GM21526 (cell line): Measurements from ENCODE around the gene MOAP1.
"Not testable (repeated sequence)": the region's sequence is repeated elsewhere in the genome, so short reads cannot be mapped to it uniquely, and the experiment has no call there.

Source experiments
- ATAC-seq: cut with Tn5 transposase; IDR thresholded peaks from one replicate; pipeline ENCODE4 v1.9.1; 2021; ENCODE audit warnings: moderate library complexity; ENCODE audit not compliant: unreplicated experiment, low FRiP score

MOAP1 gene

DNA sequence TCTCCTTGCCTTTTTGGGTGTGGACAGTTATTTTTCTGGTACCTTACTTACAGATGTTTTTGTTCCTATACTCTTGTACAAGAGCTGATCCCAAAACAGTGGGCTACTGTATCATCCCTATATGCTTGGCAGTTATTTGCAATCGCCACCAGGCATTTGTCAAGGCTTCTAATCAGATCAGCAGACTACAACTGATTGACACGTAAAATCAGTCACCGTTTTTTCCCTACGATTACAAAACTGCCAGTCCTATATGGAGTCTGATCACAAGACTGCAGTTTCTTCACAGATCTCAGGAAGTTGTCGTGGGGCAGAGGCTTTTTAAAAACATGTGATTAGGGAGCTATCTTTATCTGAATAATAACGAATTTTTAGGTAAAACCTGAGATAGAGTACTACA, 1.8 kb upstream of the MOAP1 start:
- ATAC-seq = no peak

- peak; percentile 6 for ATAC-seq
These were observed 638 bp upstream of the MOAP1 start for GRCh38 chr14:93185349-93185720.

GRCh38 chr14:93183596-93184317, 940 bp downstream of the MOAP1 start:
- ATAC-seq = no peak

GRCh38 chr14:93175492-93175891, 9.2 kb downstream of the MOAP1 start:
- ATAC-seq = no peak

DNA sequence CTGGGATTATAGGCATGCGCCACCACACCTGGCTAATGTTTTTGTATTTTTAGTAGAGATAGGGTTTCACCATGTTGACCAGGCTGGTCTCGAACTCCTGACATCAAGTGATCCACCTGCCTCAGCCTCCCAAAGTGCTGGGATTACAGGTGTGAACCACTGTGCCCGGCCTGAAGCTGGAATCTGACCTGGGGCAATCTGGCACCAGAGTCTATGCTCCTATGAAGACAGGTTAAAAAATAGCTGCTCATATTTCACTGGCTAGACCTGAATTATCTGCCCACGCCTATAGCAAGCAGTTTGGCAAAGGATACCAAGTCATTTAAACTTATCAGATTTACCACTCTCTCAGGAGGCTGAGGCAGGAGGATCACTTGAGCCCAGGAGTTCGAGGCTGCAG, 10.0 kb downstream of the MOAP1 start:
- not testable (repeated sequence) for ATAC-seq

GRCh38 chr14:93173943-93174395, 10.7 kb downstream of the MOAP1 start:
- no peak for ATAC-seq

DNA sequence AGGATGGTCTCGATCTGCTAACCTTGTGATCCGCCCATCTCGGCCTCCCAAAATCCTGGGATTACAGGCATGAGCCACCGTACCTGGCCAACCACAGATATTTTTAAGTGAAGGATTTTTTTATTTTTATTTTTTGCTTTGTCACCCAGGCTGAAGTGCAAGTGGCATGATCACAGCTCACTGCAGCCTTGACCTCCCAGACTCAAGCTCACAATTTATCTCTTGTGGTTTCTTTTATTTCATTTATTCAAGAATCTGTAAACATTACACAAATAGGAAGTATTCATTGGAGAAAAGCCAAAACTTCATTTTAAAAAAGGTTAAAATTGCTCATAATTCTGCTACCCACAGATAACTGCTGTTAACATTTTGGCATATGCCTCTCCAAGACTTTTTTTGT, 13.3 kb downstream of the MOAP1 start:
- no peak for ATAC-seq

GRCh38 chr14:93170141-93170540, 14.6 kb downstream of the MOAP1 start:
- not testable (repeated sequence) for ATAC-seq

GRCh38 chr14:93169619-93170018, 15.1 kb downstream of the MOAP1 start:
- not testable (repeated sequence) for ATAC-seq

DNA sequence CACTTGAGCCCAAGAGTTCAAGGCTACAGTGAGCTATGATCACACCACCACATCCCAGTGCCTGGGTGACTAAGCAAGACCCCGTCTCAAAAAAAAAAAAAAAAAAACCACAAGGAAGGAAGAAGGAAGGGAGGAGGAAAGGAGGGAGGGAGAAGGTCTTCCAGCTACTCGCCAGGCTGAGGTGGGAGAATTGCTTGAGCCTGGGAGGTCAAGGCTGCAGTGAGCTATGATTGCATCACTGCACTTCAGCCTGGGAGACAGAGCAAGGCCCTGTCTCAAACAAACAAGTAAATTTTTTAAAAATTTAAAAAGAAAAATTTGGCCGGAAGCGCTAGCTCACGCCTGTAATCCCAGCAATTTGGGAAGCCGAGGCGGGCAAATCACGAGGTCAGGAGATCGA, 16.1 kb downstream of the MOAP1 start:
- ATAC-seq = not testable (repeated sequence)

GRCh38 chr14:93165271-93166265, 19.1 kb downstream of the MOAP1 start:
- ATAC-seq = not testable (repeated sequence)

DNA sequence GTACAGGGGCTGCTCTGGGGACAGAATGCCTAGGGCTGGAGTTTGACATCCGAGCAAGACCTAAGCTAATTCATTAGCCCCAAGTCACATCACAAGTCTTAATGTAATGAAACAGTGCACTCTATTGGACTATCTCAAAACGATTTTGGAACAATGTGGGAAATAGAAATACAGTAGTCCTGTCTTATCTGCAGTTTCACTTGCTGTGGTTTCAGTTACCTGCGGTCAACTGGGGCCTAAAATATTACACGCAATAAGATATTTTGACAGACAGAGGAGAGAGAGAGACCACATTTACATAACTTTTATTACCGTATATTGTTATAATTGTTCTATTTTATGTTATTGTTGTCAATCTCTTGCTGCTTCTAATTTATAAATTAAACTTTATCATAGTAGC, 21.1 kb downstream of the MOAP1 start:
- ATAC-seq = no peak

DNA sequence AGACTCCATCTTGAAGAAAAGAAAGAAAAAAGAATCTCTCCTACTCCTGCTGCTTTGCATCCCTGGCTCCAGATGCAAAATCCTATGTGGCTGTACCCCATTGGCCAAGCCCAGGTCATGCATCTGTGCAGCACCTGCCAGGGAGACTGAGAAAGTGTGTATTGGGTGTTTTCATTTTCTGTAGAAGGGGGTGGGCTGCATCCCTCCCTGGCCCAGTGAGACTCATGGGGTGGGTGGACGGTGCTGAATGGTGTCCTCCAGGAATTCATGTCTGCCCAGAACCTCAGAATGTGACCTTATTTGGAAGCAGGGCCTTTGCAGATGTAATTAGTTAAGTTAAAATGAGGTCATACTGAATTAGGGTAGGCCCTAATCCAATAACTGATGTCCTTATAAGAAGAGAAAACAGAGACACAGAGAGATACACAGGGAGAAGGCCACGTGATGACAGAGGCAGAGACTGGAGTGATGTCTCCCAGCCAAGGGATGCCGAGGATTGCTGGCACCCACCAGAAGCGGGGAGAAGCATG, 23.2 kb downstream of the MOAP1 start:
- no peak for ATAC-seq

- no peak for ATAC-seq
These were observed 24.3 kb downstream of the MOAP1 start for GRCh38 chr14:93160353-93160801.

- not testable (repeated sequence) for ATAC-seq
These were observed 24.9 kb downstream of the MOAP1 start for GRCh38 chr14:93159625-93160352.

DNA sequence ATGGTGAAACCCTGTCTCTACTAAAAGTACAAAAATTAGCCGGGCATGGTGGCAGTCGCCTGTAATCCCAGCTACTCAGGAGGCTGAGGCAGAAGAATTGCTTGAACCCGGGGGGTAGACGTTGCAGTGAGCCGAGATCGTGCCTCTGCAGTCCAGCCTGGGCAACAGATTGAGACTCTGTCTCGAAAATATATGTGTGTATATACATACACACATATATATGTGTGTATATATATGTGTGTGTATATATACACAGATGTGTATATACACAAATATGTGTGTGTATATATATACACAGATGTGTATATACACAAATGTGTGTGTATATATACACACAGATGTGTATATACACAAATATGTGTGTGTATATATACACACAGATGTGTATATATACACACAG, 26.3 kb downstream of the MOAP1 start:
- not testable (repeated sequence) for ATAC-seq

DNA sequence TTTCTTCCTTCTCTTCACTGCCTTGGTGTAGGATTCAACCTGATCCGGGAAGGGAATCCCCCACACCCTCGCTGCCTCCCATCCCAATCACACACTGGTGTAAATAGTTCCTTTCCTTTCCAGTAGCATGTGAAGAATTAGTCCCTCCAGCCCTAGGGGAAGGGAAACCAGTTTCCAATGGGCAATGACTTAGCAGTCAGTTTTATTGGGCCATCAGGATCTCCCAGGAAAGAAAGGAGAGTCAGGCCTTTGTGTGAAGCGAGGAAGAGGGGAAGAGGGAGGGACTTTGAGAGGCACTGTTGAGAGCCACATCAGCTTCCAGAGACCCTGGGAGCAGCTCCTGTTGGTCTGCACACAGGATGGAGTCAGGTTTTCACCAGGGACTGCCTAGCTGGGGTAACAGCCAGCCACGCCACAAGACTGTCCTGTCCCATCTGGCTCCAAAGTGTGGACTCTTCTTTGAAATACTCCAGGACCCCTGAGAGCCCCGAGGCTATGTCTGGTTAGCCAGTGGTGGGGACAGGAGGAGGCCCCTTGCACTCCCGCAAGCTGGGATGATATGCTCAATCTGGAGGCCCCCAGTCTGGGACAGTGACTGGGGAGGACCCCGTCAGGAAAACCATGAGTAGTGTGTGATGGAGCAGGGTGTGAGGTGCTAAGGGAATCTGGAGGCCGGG, 27.9 kb downstream of the MOAP1 start:
- no peak for ATAC-seq

GRCh38 chr14:93155667-93156066, 29.0 kb downstream of the MOAP1 start:
- no peak for ATAC-seq

DNA sequence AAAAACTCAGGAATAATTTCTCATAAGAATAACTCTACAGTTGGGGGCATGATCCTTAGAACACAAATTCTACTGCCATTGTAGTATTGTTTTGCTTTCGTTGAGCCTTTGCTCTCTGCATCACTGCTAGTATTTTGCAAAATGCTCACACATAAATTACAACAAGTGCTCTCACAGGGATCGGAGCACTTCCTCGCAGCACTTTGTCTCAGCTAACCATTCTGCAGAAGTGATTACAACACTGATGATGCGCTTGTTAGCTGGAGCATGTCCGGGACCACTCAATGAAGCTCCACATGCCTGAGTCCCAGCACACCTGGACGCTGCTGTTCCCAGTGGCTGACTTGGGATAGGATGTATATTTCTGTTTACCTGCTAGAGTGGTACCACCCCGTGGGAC, 31.6 kb downstream of the MOAP1 start:
- ATAC-seq = no peak
